ENCODE results near the gene PDE7B.

Gene PDE7B

GRCh38 chr6:136144251-136145023 lies 292.9 kb downstream of the PDE7B start:
- no peak overlapping the region for H3K4me3 ChIP-seq (ENCODE audit: low read depth, low read length)
- TF ChIP-seq CTCF (IDR thresholded peaks at IDR 0.05; ENCODE audit: borderline replicate concordance, insufficient read depth, low read depth, low read length), result no peak

DNA sequence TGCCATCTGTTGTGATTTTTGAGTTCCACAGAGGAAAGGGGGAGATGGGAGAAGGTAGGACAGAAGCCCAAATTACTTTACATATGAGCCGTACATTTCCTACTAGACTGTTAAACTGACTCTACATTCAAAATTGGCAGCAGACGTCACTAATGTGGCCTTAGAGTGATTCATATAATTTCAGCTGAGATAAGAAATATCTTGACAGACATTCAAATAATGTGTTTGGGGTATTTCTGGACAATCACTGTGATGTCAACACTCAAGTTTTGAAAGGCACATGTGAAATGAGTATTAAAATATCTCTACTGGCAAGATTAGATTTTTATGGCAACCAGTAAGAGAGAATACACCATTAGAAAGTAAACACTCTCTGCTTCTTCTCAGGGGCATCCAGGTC lies 294.6 kb downstream of the PDE7B start:
- no peak for TF ChIP-seq CTCF (IDR thresholded peaks at IDR 0.05; ENCODE audit: borderline replicate concordance, insufficient read depth, low read depth, low read length)

GRCh38 chr6:136147342-136147741 lies 295.8 kb downstream of the PDE7B start:
- H3K4me3 ChIP-seq (ENCODE audit: low read depth, low read length), result no peak overlapping the region
- no peak for TF ChIP-seq CTCF (IDR thresholded peaks at IDR 0.05; ENCODE audit: borderline replicate concordance, insufficient read depth, low read depth, low read length)

More for the DNA sequence above, 294.6 kb downstream of the PDE7B start:
- no peak overlapping the region for H3K4me3 ChIP-seq (ENCODE audit: low read depth, low read length)

GRCh38 chr6:136148051-136148450 lies 296.6 kb downstream of the PDE7B start:
- TF ChIP-seq CTCF (IDR thresholded peaks at IDR 0.05; ENCODE audit: borderline replicate concordance, insufficient read depth, low read depth, low read length), result no peak
- no peak overlapping the region for H3K4me3 ChIP-seq (ENCODE audit: low read depth, low read length)

- TF ChIP-seq CTCF (IDR thresholded peaks at IDR 0.05; ENCODE audit: borderline replicate concordance, insufficient read depth, low read depth, low read length), result no peak
- H3K4me3 ChIP-seq (ENCODE audit: low read depth, low read length), result no peak overlapping the region
These were observed 297.0 kb downstream of the PDE7B start for GRCh38 chr6:136148523-136148922.

DNA sequence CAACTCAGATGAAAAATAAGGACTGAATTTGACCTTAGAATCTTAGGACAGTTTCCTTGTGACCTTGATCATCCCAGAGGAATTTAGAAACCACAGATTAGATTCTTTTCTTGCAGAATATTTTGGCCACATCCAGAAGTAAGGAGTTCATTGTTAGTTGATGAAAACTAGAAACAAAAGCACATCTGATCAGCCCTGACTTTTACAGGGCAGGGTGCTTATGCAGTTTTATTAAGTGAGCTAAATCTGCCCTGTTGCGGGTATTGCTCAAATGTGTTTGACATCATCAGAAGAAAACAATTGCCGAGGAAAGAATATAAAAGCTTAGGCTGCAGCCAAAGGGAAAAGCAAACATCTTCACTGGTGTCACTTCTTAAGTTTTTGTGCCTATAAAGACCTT lies 297.8 kb downstream of the PDE7B start:
- no peak for TF ChIP-seq CTCF (IDR thresholded peaks at IDR 0.05; ENCODE audit: borderline replicate concordance, insufficient read depth, low read depth, low read length)
- no peak overlapping the region for H3K4me3 ChIP-seq (ENCODE audit: low read depth, low read length)

DNA sequence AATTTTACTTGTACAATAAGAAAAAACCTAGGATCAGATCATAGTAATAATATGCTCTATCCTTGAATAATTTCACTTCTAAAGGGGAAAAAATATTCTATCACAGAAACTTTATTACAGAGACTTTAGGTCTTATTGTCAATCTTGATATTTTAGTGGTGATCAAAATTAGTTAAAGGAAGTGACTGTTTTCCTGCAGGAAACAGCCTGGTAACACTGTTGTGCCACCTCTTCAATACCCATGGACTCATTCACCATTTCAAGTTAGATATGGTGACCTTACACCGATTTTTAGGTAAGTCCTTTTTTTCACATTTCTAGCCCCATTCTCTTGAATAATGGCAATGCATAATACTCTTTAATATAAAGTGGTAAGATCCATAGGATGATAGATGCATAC lies 299.5 kb downstream of the PDE7B start:
- no peak for TF ChIP-seq CTCF (IDR thresholded peaks at IDR 0.05; ENCODE audit: borderline replicate concordance, insufficient read depth, low read depth, low read length)
- no peak overlapping the region for H3K4me3 ChIP-seq (ENCODE audit: low read depth, low read length)

Data from GM12875 (cell line).